Cardiac muscle cell (in vitro differentiated cells and primary cell): Measurements from ENCODE around the gene ATP6V1F. TPM values are rescaled to one million over a fixed set of nuclear protein-coding genes. Genes with fewer than 3 reads are reported as not detected.

Source experiments
- DNase-seq, 2 donors: peaks; one replicate each; pipeline versions ENCODE4 v3.0.0 to v3.0.0-alpha.2; 2010 to 2017; ENCODE audit warnings: low read depth in 1 of 2, low spot score in 1 of 2
- H3K27ac ChIP-seq: fragments of 200-600 bp; sonication (generic); 2 replicates; pipeline ENCODE4 v1.5.1; 2016
- H3K27me3 ChIP-seq: fragments of 200-600 bp; sonication (generic); 2 replicates; pipeline ENCODE4 v1.6.0; 2016; ENCODE audit warnings: control low read depth
- H3K36me3 ChIP-seq: fragments of 200-600 bp; sonication (generic); 2 replicates; pipeline ENCODE4 v1.5.1; 2016; ENCODE audit warnings: control low read depth
- H3K4me1 ChIP-seq: fragments of 200-600 bp; sonication (generic); 2 replicates; pipeline ENCODE4 v1.8.1; 2017; ENCODE audit warnings: low read depth, mild to moderate bottlenecking, mixed run types
- H3K4me3 ChIP-seq: fragments of 200-600 bp; sonication (generic); 2 replicates; pipeline ENCODE4 v1.5.1; 2016; ENCODE audit warnings: mild to moderate bottlenecking
- H3K9me3 ChIP-seq: fragments of 200-600 bp; sonication (generic); 2 replicates; pipeline ENCODE4 v1.5.1; 2017; ENCODE audit warnings: low read depth, mild to moderate bottlenecking, control low read depth
- polyA plus RNA-seq: library from polyadenylated mRNA; unstranded; fragments of >200 nt; fragmentation: Nextera tagmentation; extraction: Ambion mirVana; gene quantifications from 2 replicates; pipeline ENCODE4 v1.2.1, GENCODE V29; 2016
- total RNA-seq: library from RNA; depleted of rRNA; stranded (reverse); fragments of >200 nt; gene quantifications from 2 replicates; pipeline ENCODE4 v1.2.3, GENCODE V29; 2016
- TF ChIP-seq, protein P1 (sequence below): IDR thresholded peaks from 2 replicates; pipeline ENCODE4 v1.5.1; 2012; ENCODE audit warnings: low read depth, mild to moderate bottlenecking, low read length

ATP6V1F gene
- total and polyA plus RNA-seq, 2 experiments from 2014 or later = 113 to 284 TPM

GRCh38 chr7:128895320-128895719, 32.7 kb downstream of the ATP6V1F start:
- H3K4me1 ChIP-seq = no peaks in the 10 kb centered on the region
- no peak overlapping the region for H3K4me3 ChIP-seq
- no peaks in the 10 kb centered on the region for H3K9me3 ChIP-seq
- H3K27ac ChIP-seq = no peak overlapping the region
- TF ChIP-seq, protein P1, sequence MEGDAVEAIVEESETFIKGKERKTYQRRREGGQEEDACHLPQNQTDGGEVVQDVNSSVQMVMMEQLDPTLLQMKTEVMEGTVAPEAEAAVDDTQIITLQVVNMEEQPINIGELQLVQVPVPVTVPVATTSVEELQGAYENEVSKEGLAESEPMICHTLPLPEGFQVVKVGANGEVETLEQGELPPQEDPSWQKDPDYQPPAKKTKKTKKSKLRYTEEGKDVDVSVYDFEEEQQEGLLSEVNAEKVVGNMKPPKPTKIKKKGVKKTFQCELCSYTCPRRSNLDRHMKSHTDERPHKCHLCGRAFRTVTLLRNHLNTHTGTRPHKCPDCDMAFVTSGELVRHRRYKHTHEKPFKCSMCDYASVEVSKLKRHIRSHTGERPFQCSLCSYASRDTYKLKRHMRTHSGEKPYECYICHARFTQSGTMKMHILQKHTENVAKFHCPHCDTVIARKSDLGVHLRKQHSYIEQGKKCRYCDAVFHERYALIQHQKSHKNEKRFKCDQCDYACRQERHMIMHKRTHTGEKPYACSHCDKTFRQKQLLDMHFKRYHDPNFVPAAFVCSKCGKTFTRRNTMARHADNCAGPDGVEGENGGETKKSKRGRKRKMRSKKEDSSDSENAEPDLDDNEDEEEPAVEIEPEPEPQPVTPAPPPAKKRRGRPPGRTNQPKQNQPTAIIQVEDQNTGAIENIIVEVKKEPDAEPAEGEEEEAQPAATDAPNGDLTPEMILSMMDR = no peak
- H3K36me3 ChIP-seq = no peaks in the 10 kb centered on the region
- no peak for DNase-seq
- peaks cover 15% of the 10 kb centered on the region for H3K27me3 ChIP-seq

- Histone ChIP-seq H3K4me1 (no peaks in the 10 kb centered on the region), H3K27ac (no peak overlapping the region), H3K9me3 (no peaks in the 10 kb centered on the region), H3K4me3 (no peak overlapping the region), H3K27me3 (no peaks in the 10 kb centered on the region), H3K36me3 (no peaks in the 10 kb centered on the region)
- DNase-seq = no peak
- TF ChIP-seq, protein P1 = no peak
Observed at GRCh38 chr7:128899392-128899791, 36.7 kb downstream of the ATP6V1F start.

DNA sequence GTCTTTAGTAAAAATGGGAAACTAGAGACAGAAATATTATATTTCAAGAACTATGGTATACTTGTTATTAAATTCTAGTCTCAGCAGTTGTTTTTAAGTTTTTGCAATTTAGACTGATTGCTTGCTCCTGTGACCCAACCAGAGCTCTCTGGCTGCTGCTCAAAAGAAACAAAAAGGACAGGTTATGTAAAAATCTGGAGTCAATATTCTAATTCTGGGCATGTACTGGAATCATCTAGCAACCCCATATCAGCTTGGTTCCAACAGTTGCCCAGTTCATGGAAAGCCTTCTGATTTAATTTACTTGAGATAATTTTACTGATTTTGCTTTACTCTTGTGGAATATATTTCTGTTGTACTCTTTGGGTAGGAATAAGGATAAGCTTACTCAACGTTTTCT, 37.6 kb downstream of the ATP6V1F start:
- H3K27ac ChIP-seq = no peak overlapping the region
- H3K27me3 ChIP-seq = no peaks in the 10 kb centered on the region
- H3K9me3 ChIP-seq = no peaks in the 10 kb centered on the region
- TF ChIP-seq, protein P1 = no peak
- no peaks in the 10 kb centered on the region for H3K4me1 ChIP-seq
- no peaks in the 10 kb centered on the region for H3K36me3 ChIP-seq
- no peak overlapping the region for H3K4me3 ChIP-seq
- no peak for DNase-seq

DNA sequence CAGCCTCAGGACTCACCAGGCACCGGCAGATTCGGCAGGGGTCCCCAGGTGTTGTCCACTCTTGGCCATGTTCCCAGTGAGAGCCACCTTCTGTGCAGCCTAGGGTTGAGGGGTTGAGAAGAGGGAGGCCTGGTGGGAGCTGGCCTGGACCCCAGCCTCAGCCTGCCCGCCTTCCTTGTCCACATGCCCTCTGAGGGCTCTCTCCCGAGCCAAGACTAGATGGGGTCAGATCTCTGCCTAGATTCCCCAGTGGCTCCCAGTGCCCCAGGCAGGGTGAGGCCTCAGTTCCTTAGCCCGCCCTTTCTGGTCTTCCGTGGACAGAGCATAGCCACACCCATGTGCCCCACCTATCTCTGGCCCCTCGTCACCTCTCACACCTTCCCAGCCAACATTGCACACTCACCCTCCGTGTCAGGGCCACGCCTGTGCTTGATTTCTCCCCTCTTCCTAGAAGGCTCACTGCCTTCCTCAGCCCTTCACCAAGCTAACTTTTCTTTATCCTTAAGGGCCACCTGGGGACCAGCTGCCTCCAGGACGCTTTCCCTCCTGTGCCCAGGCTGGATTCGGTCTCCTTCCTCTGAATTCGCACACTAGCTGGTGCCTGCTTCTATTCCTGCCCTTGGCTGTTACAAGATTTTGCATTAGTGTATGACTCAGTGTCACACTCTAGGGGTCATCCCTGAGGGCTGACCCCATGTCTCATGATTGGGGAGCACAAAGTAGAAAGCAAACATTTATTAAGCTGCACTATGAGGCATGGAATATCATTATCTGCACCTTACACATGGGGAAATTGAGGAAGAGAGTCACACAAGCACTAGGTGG, 40.3 kb downstream of the ATP6V1F start:
- Histone ChIP-seq H3K27me3 (no peaks in the 10 kb centered on the region), H3K4me1 (no peaks in the 10 kb centered on the region), H3K27ac (no peak overlapping the region), H3K9me3 (no peaks in the 10 kb centered on the region), H3K4me3 (no peak overlapping the region), H3K36me3 (no peaks in the 10 kb centered on the region)
- TF ChIP-seq, protein P1 = no peak
- no peak for DNase-seq

- TF ChIP-seq, protein P1 = no peak
- no peak for DNase-seq
- Histone ChIP-seq H3K36me3 (no peaks in the 10 kb centered on the region), H3K27ac (no peak overlapping the region), H3K4me3 (no peak overlapping the region), H3K27me3 (no peaks in the 10 kb centered on the region), H3K4me1 (no peaks in the 10 kb centered on the region), H3K9me3 (no peaks in the 10 kb centered on the region)
Observed at GRCh38 chr7:128903621-128904361, 41.1 kb downstream of the ATP6V1F start.
